ENCODE data around the gene RALGPS1.

DNA sequence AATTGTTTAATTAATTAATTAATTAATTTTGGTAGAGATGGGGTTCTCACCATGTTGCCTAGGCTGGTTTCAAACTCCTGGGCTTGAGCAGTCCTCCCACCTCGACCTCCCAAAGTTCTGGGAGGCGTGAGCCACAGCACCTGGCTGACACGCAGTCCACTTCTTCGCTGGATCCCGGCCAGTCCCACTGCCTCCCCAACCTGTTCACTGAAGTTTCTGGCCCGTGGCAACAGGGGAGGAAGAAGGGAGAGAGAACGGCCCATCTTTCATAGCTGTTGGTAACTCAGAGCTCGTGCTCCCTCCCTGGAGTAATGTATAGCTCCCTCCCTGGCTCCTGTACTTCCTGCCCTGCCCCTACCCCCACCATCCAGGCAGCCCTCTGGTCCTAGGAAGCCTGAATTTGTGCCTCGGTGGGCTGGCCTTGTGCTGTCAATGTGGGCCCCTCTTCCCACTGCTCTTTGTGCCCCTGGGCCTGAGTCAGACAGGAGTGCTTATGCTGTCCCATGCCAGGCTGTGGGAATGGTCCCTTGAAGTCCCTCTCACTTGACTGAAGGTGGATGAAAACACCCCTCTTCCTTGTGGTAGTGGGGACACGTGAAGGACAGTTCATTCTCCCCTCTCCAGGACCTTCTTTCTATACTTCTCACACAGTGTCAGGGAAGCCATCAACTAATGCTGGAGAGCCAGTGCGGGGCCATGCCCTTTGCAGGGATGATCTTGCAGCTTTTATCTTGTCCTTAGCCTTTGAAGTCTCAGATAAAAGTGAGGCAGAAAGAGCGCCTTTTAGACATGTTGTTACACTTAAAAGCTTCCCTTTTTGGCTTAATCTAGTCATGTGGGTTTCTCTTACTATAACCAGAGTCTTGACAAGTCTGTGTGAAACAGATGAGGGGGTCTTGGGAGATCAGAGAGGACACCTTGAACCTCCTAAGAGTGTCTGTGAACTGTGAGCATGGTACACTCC is 169.8 kb downstream of the RALGPS1 start:
- TF ChIP-seq, protein P1, sequence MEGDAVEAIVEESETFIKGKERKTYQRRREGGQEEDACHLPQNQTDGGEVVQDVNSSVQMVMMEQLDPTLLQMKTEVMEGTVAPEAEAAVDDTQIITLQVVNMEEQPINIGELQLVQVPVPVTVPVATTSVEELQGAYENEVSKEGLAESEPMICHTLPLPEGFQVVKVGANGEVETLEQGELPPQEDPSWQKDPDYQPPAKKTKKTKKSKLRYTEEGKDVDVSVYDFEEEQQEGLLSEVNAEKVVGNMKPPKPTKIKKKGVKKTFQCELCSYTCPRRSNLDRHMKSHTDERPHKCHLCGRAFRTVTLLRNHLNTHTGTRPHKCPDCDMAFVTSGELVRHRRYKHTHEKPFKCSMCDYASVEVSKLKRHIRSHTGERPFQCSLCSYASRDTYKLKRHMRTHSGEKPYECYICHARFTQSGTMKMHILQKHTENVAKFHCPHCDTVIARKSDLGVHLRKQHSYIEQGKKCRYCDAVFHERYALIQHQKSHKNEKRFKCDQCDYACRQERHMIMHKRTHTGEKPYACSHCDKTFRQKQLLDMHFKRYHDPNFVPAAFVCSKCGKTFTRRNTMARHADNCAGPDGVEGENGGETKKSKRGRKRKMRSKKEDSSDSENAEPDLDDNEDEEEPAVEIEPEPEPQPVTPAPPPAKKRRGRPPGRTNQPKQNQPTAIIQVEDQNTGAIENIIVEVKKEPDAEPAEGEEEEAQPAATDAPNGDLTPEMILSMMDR (IDR thresholded peaks at IDR 0.05; ENCODE audit: low read depth, low read length, poor library complexity, severe bottlenecking) = no peak
- TF ChIP-seq EZH2phosphoT487 (IDR thresholded peaks at IDR 0.05; ENCODE audit: borderline replicate concordance, low read length) = no peak

All from DOHH2 (cell line).